PFSK-1 (cell line): ENCODE measurements around the gene TMEM121B.

Experiments used
- POLR2AphosphoS5 ChIP-seq: IDR thresholded peaks from 2 replicates; pipeline ENCODE4 v1.6.1; 2012; ENCODE audit warnings: low read depth, mild to moderate bottlenecking, control low read depth, low read length, moderate library complexity
- REST ChIP-seq, 2 experiments: IDR thresholded peaks; 2 replicates each; pipeline versions ENCODE4 v1.6.1 to v1.8.0; 2011 to 2012; ENCODE audit warnings: low read depth in 2 of 2, low read length in 2 of 2, control low read depth in 1 of 2, inconsistent platforms in 1 of 2, mild to moderate bottlenecking in 1 of 2, moderate library complexity in 1 of 2; ENCODE audit not compliant: insufficient read depth in 1 of 2
- SIN3A ChIP-seq: IDR thresholded peaks from 2 replicates; pipeline ENCODE4 v1.6.1; 2012; ENCODE audit warnings: mild to moderate bottlenecking, low read length, moderate library complexity, borderline replicate concordance; ENCODE audit not compliant: insufficient read depth
- TAF1 ChIP-seq: IDR thresholded peaks from 2 replicates; pipeline ENCODE4 v1.6.1; 2012; ENCODE audit warnings: low read length, control low read depth, borderline replicate concordance; ENCODE audit not compliant: insufficient read depth

GRCh38 chr22:17135153-17135760 lies 14.1 kb upstream of the TMEM121B start:
- no peak for TF ChIP-seq REST (IDR thresholded peaks at IDR 0.05; ENCODE audit: insufficient read depth in 1 of 2, low read depth in 2 of 2, low read length in 2 of 2)
- no peak for TF ChIP-seq TAF1
- TF ChIP-seq POLR2AphosphoS5: no peak
- no peak for TF ChIP-seq SIN3A
